ENCODE data around the gene BAIAP2.
"Not testable (repeated sequence)": the region's sequence is repeated elsewhere in the genome, so short reads cannot be mapped to it uniquely, and the experiment has no call there.

Gene BAIAP2

GRCh38 chr17:81066072-81066471 lies 31.1 kb downstream of the BAIAP2 start:
- no peak for DNase-seq (ENCODE audit: low read depth in 1 of 2, low spot score in 1 of 2)

DNA sequence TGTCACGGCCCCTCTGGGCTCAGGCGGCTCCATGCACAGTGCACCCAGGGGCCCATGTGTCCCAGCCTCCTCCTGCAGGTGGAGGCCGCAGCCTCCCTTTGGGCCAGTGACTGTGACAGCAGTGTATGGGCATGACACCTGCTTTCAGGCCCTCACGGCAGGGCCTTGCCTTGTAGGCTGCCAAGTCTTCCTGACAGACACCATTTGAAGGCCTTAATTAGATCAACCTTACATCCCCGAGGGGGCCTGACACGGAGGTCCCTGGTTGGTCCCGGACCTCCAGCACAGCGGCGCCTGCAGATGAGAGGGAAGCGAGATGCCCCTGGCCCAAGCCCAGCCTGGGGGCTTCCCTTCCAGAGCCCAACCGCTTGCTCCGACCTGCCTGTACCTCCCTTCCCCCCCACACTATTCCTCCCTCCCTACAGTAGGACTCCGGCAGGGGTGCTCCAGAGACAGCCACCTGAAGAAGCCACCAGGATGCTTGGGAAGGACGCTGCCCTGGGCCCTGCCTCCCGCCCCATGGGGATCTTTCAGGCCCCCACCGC lies 31.9 kb downstream of the BAIAP2 start:
- no peak for DNase-seq (ENCODE audit: low read depth in 1 of 2, low spot score in 1 of 2)

GRCh38 chr17:81067391-81067811 lies 32.5 kb downstream of the BAIAP2 start:
- DNase-seq (ENCODE audit: low read depth in 1 of 2, low spot score in 1 of 2) = no peak

- no peak for DNase-seq (ENCODE audit: low read depth in 1 of 2, low spot score in 1 of 2)
These were observed 33.6 kb downstream of the BAIAP2 start for GRCh38 chr17:81068411-81069134.

DNA sequence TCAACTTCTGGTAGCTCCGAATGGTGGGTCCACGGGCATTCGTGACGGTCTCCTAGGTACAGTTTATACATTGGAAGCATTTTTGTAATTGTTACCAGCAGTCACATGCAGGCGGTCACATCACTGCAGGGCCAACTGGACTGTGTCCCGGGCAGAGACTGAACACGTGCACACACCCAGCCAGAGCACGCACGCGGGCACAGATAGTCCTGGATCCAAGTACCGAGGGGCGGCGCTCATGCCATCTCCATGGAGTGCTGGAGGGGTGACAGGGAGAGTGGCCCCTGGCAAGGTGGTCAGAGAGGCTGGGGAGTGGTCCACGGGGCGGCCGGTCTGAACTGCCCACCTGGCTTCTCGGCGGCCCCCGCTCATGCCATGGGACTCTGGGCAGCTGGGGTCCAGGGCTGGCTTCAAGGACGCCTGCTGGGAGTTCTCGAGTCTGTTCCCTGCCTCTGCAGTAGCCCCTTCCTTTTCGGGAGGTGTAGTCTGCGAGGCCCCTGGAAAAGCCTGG lies 34.2 kb downstream of the BAIAP2 start:
- no peak for DNase-seq (ENCODE audit: low read depth in 1 of 2, low spot score in 1 of 2)

DNA sequence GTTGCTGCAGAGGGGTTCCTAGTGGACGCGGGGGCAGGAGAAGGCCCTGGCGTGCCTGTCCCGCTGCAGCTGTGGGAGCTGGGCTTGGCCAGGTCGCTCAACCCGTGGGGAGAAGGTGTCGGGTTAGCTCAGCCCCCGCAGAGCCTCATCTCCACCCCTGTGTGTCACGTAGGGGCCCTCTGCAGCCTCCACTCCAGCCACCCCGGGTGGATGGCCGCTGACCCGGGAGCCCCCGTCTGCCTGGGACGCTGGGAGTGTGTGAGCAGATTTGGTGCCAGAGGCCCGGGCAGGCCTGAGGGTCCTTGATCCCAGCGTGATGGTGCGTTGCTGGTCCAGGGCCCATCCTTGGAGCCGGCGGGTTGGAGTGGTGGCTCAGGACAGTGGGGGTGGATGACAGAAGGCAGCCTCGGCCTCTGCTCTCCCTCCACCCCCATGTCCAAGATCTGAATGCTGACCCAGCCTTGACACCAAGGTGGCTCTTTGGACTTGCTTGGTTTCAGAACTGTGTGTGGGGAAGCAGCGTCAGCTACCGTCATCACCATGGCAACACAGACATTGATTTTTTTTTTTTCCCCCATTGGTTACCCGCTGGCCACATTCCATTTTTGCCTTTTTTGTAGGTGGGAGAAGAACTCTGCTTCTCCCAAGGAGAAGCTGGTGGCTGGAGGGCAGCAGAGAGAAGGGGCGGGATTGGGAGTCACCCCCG lies 35.7 kb downstream of the BAIAP2 start:
- no peak for DNase-seq (ENCODE audit: low read depth in 1 of 2, low spot score in 1 of 2)

- DNase-seq (ENCODE audit: low read depth in 1 of 2, low spot score in 1 of 2) = no peak
These were observed 37.1 kb downstream of the BAIAP2 start for GRCh38 chr17:81071761-81072741.

- no peak for DNase-seq (ENCODE audit: low read depth in 1 of 2, low spot score in 1 of 2)
These were observed 39.3 kb downstream of the BAIAP2 start for GRCh38 chr17:81073967-81074839.

DNA sequence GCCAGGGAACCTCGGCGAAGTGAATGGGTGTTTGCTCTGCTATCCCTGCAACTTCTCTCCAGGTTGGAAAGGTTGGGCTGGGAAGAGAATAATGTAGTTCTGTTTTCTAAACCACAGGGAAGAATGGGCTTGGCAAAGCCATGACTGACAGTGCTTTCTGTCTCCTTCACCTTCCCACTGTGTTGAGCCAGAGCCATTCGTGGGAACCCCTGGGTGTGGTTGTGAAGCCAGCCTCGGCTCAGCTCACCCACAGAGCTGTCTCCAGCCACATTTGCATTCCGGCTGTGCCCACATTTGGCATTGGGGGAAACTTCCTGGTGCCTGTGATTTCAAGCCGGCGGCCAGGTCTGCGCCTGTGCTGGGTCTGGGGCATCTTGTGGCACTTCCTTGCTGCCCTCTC lies 39.9 kb downstream of the BAIAP2 start:
- DNase-seq (ENCODE audit: low read depth in 1 of 2, low spot score in 1 of 2) = no peak

- DNase-seq (ENCODE audit: low read depth in 1 of 2, low spot score in 1 of 2) = no peak
These were observed 40.4 kb downstream of the BAIAP2 start for GRCh38 chr17:81075307-81075706.

GRCh38 chr17:81076141-81076679 lies 41.3 kb downstream of the BAIAP2 start:
- no peak for DNase-seq (ENCODE audit: low read depth in 1 of 2, low spot score in 1 of 2)

GRCh38 chr17:81078026-81078913 lies 43.3 kb downstream of the BAIAP2 start:
- DNase-seq (ENCODE audit: low read depth in 1 of 2, low spot score in 1 of 2) = not testable (repeated sequence)

DNA sequence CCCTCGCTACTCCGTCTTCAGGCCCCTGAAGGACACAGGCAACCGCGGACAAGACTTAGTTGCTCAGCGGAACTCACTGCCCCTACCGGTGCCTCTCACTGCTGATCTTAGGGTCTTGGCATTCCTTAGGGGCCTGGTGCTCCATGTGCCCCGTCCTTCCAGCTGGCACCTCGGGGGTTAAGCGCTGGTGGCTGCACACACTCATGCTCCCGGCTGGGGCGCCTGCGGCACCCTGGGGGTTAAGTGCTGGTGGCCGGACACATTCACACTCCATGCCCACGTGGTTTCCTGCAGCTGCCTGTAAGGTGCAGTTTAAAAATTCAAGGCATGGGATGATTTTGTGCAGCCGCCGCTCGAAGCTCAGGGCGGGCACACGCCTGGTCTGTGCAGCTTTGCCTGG lies 45.1 kb downstream of the BAIAP2 start:
- no peak for DNase-seq (ENCODE audit: low read depth in 1 of 2, low spot score in 1 of 2)

DNA sequence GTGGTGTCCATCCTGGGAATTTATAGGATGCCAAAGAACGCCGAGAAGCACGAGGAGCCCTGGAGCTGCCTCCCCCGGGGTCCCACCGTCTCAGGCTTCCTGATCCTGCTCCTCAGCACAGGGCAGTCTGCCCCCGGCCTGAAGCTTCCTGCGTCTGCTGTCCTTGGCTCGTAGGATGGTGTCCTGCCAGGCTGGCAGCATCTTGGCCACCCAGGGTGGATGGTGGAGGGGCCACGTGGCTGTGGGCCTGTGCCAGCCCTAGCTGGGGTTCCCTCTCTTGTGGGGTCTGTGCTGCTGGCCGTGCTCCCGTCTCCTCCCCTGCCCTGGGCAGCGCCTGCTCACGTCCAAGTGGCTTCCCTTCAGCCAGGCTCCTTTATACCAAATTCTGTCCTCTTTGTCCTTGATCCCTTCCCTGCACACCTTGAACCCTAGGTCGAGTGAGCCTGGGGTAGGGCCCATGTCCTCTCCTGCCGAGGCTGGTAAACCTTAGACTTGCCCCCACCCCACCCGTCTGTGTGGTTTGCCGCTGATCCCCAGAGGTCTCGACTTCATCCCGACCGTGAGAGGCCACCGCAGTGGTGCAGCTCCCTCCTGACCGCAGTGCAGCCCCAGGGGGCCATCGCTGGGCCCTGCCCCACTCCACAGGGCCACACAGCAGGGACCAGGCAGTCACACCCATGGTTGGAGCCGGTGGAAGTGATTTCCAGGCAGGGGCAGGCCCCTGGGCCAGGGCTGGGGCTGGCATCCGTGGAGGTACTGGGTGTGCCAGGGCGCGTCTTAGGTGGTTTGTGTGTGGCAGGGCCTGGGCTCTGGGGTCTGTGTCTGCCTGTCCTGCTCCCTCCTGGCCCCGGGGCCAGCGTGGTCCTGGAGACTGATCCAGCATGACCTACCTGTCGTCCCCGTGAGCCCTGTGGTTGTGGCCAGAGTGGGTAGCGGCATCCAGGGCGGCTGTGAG lies 46.5 kb downstream of the BAIAP2 start:
- no peak for DNase-seq (ENCODE audit: low read depth in 1 of 2, low spot score in 1 of 2)

GRCh38 chr17:81082177-81083073 lies 47.5 kb downstream of the BAIAP2 start:
- no peak for DNase-seq (ENCODE audit: low read depth in 1 of 2, low spot score in 1 of 2)

GRCh38 chr17:81083125-81083765 lies 48.3 kb downstream of the BAIAP2 start:
- DNase-seq (ENCODE audit: low read depth in 1 of 2, low spot score in 1 of 2) = no peak

Data from activated CD4-positive, alpha-beta T cell treated with anti-CD3 and anti-CD28 coated beads, Interleukin-2, amount 50 U/mL, for 24 hours (primary cell).